ENCODE data around the gene RAB11FIP5. TPM values are rescaled to one million over a fixed set of nuclear protein-coding genes. Genes with fewer than 3 reads are reported as not detected.
"Not testable (repeated sequence)": the region's sequence is repeated elsewhere in the genome, so short reads cannot be mapped to it uniquely, and the experiment has no call there.

The RAB11FIP5 gene
- total RNA-seq, 4 donors from 2014 or later: 16.6 to 40.1 (median 20.7) TPM

DNA sequence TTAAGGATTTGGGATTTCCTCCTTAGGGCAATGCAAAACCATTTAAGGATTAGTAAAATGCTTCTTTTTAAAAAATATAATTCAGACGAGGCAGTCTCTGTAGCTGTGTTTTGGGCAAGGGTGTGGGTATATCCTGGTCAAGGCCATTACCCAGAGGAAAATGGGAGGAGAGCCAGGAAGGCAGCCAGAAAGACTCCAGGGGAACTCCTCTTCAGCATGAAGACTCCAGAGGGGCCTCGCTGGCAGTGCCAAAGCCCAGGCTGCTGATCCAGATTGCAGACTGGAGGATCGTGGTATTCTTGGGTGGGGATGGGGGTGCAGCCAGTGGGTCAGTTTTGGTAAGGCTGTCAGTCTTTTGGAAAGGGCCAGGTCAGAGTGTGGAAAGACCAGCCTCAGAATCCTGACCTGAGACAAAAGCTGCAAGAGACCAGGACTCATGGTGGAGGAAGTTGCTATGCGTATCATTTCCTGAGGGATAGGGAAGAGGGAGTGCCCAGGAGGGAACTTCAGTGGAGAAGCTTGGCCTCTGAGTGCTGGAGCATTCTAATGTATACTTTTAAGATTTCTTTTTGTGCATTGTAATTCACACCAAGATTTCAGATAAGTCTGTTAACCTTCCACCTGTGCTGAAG is 20.9 kb upstream of the RAB11FIP5 start:
- ATAC-seq (ENCODE audit: low FRiP score) (no peak), DNase-seq (ENCODE audit: low spot score) (no peak)
- TF ChIP-seq, protein P1, sequence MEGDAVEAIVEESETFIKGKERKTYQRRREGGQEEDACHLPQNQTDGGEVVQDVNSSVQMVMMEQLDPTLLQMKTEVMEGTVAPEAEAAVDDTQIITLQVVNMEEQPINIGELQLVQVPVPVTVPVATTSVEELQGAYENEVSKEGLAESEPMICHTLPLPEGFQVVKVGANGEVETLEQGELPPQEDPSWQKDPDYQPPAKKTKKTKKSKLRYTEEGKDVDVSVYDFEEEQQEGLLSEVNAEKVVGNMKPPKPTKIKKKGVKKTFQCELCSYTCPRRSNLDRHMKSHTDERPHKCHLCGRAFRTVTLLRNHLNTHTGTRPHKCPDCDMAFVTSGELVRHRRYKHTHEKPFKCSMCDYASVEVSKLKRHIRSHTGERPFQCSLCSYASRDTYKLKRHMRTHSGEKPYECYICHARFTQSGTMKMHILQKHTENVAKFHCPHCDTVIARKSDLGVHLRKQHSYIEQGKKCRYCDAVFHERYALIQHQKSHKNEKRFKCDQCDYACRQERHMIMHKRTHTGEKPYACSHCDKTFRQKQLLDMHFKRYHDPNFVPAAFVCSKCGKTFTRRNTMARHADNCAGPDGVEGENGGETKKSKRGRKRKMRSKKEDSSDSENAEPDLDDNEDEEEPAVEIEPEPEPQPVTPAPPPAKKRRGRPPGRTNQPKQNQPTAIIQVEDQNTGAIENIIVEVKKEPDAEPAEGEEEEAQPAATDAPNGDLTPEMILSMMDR (IDR thresholded peaks at IDR 0.05): no peak

DNA sequence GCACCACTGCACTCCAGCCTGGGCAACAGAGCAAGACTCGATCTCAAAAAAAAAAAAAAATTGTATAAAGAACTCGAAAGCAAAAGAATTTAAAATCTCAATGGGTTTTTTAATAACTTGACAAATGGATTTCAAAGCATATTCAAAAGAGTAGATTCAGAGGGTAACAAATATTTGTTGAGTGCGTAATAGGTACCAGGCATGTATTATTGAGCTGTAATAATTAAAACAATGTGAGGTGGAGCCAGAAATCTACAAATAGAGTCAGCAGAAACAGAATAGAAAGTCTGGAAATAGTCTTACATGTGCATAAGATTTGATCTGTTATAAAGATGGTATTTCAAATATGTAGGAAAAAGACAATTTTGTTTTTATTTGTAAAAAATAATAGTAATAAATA is 19.1 kb upstream of the RAB11FIP5 start:
- ATAC-seq (ENCODE audit: low FRiP score): no peak
- no peak for DNase-seq (ENCODE audit: low spot score)
- TF ChIP-seq, protein P1 (IDR thresholded peaks at IDR 0.05): no peak

DNA sequence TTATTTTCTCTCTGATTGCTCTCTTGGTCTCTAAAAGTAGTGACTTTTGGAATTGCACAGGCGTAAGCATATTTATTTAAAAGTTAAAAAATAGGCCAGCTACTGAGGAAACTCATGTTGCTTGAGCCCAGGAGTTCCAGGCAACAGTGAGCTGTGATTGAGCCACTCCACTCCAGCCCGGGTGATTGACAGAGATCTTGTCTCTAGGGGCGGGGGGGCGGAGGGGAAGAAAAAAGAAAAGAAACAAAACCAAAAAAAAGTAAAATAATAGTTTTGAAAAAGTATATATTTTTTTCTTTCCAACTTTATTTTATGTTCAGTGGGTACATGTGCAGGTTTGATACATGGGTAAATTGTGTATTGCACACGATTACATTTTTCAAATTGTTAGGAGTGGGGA is 18.0 kb upstream of the RAB11FIP5 start:
- TF ChIP-seq, protein P1 (IDR thresholded peaks at IDR 0.05): no peak
- no peak for ATAC-seq (ENCODE audit: low FRiP score)
- DNase-seq (ENCODE audit: low spot score): no peak

DNA sequence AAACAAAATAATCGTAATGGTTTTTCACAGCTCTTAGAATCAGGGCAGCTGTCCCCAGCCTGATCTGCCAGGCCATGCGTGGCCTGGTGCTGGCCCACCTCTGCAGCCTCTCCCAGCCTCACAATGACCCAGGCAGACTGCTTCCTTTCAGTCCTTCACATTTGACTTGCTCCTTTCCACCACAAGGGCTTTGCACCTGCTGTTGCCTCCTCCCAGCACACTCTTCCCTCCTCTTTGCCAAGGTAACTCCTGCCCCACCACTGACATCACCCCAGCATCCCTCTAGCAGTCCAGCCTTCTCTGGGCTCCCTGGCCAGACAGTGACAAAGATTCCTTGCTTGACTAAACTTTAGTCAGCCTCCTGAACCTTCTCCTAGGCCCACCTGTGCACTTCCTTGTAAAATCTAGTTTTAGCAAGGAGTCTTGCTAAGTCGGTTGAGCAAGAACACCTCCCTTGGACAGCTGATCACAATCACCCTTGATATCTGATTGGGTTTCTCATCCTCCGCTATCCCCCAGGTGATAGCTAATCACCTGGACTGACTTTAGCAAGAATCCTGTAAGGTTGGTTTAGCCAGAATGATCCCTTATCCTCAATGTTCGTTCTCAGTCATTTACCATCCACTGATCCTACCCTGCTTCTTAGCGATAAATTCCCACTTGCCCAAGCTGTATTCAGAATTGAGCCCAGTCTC is 16.2 kb upstream of the RAB11FIP5 start:
- TF ChIP-seq, protein P1 (IDR thresholded peaks at IDR 0.05): no peak
- no peak for ATAC-seq (ENCODE audit: low FRiP score)
- DNase-seq (ENCODE audit: low spot score): no peak

DNA sequence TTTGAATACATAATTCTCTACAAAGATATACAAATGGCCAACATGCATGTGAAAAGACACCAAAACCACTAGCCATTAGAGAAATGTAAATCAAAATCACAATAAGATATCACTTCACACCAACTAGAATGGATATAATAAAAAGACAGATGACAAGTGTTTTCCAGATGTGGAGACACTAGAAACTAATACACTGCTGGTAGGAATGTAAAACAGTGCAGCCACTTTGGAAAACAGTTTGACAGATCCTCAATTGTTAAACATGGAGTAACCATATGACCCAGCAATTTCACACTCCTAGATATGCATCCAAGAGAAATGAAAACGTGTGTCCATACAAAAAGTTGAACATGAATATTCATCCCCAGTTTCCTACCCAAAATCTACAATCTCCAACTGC is 9.8 kb upstream of the RAB11FIP5 start:
- ATAC-seq (ENCODE audit: low FRiP score) (no peak), DNase-seq (ENCODE audit: low spot score) (no peak)
- TF ChIP-seq, protein P1 (IDR thresholded peaks at IDR 0.05): no peak

DNA sequence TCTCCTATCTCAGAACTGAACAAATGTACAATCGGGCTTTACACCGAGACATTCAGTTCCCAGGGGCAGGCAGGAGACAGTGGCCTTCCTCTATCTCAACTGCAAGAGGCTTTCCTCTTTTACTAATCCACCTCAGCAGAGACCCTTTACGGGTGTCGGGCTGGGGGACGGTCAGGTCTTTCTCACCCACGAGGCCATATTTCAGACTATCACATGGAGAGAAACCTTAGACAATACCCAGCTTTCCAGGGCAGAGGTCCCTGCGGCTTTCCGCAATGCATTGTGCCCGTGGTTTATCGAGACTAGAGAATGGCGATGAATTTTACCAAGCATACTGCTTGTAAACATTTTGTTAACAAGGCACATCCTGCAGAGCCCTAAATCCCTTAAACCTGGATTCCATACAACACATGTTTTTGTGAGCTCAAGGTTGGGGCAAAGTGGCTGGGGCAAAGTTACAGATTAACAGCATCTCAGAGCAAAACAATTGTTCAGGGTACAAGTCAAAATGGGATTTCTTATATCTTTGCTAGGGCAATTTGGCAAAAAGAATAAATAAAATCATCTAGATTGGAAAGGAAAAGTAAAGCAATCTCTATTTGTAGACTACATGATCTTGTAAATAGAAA is 7.0 kb upstream of the RAB11FIP5 start:
- DNase-seq (ENCODE audit: low spot score); ATAC-seq (ENCODE audit: low FRiP score): not testable (repeated sequence)

DNA sequence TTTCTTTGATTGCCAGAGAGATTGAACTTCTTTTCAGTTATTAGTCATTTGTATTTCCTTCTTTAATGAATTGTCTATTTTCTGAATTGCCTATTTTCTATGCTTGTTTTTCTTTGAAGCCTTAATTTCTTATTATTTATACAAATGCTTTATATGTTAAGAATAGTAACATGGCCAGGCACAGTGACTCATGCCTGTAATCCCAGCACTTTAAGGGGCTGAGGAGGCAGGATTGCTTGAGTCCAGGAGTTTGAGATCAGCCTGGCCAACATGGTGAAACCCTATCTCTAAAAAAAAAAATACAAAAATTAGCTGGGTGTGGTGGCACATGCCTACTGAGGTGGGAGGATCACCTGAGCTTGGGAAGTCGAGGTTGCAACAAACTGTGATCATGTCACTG is 4.7 kb upstream of the RAB11FIP5 start:
- DNase-seq (ENCODE audit: low spot score) (no peak), ATAC-seq (ENCODE audit: low FRiP score) (no peak)
- TF ChIP-seq, protein P1 (IDR thresholded peaks at IDR 0.05): no peak
